HAP-1 (cell line): ENCODE measurements around the gene CAV1.
A peak's percentile ranks its signal among the peaks of the same experiment; 100 is the strongest.
"Not testable (repeated sequence)": the region's sequence is repeated elsewhere in the genome, so short reads cannot be mapped to it uniquely, and the experiment has no call there.

Experiments used
- DNase-seq, 2 experiments: peaks; one replicate each; pipeline ENCODE4 v3.0.0-alpha.2; 2016 to 2020; ENCODE audit warnings: low spot score in 2 of 2
- H3K27me3 ChIP-seq: fragments of 250-450 bp; sonication (Bioruptor Pico); 2 replicates; pipeline ENCODE4 v1.5.1; 2020; ENCODE audit warnings: low read depth, mild to moderate bottlenecking, moderate library complexity
- H3K36me3 ChIP-seq: fragments of 250-450 bp; sonication (Bioruptor Pico); replicated peaks from 2 replicates; pipeline ENCODE4 v1.5.1; 2020; ENCODE audit warnings: mild to moderate bottlenecking
- H3K4me1 ChIP-seq: fragments of 250-450 bp; sonication (Bioruptor Pico); 2 replicates; pipeline ENCODE4 v1.5.1; 2020; ENCODE audit warnings: mild to moderate bottlenecking
- H3K4me3 ChIP-seq: fragments of 250-450 bp; sonication (Bioruptor Pico); 2 replicates; pipeline ENCODE4 v1.5.1; 2020; ENCODE audit warnings: mild to moderate bottlenecking, moderate library complexity
- H3K9me3 ChIP-seq: fragments of 250-450 bp; sonication (Bioruptor Pico); 2 replicates; pipeline ENCODE4 v1.5.1; 2020; ENCODE audit warnings: mild to moderate bottlenecking, moderate library complexity
- in situ Hi-C: fragments of 300-500 bp; cut with MboI; formaldehyde crosslinking; loops from 3 replicates; pipeline ENCODE4 v1.14.3; 2020; ENCODE audit warnings: low sequenced_read_pairs, inconsistent platforms, mixed read lengths

CAV1 gene

GRCh38 chr7:116524609-116525297 lies at the start of gene CAV1:
TSS of gene CAV1 (plus strand) at chr7:116525036. CDS start at chr7:116525063, 27 bp downstream.
- in situ Hi-C loops = no loop called here
- no peaks in the 10 kb centered on the region for H3K36me3 ChIP-seq
- no peaks in the 10 kb centered on the region for H3K9me3 ChIP-seq
- H3K27me3 ChIP-seq = no peaks in the 10 kb centered on the region
- peak within 1 kb of the TSS; percentile 46 for H3K4me3 ChIP-seq
- DNase-seq = peak; percentile 42 to 68
- H3K4me1 ChIP-seq = peaks cover 22% of the 10 kb centered on the region

- H3K4me1 ChIP-seq = peaks cover 14% of the 10 kb centered on the region
- no peak overlapping the region for H3K4me3 ChIP-seq
- no peak for DNase-seq
- in situ Hi-C loops = no loop called here
- 0 out of 2 replicates have a peak, but pooled peaks cover 2% of the 10 kb centered on the region for H3K9me3 ChIP-seq
- H3K27me3 ChIP-seq = no peaks in the 10 kb centered on the region
- H3K36me3 ChIP-seq = no peaks in the 10 kb centered on the region
These were observed 47.2 kb upstream of the CAV1 start for GRCh38 chr7:116477625-116478024.

- Histone ChIP-seq H3K4me1 (peaks cover 14% of the 10 kb centered on the region), H3K36me3 (no peaks in the 10 kb centered on the region), H3K27me3 (no peaks in the 10 kb centered on the region), H3K4me3 (no peak overlapping the region), H3K9me3 (0 out of 2 replicates have a peak, but pooled peaks cover 2% of the 10 kb centered on the region)
- no peak for DNase-seq
- in situ Hi-C loops = no loop called here
These were observed 46.0 kb upstream of the CAV1 start for GRCh38 chr7:116478834-116479233.

GRCh38 chr7:116483271-116483942 lies 41.4 kb upstream of the CAV1 start:
- H3K4me3 ChIP-seq = no peak overlapping the region
- peaks cover 7% of the 10 kb centered on the region for H3K4me1 ChIP-seq
- no peaks in the 10 kb centered on the region for H3K27me3 ChIP-seq
- no peak for DNase-seq
- H3K9me3 ChIP-seq = no peaks in the 10 kb centered on the region
- in situ Hi-C loops = no loop called here
- no peaks in the 10 kb centered on the region for H3K36me3 ChIP-seq

GRCh38 chr7:116484389-116484788 lies 40.4 kb upstream of the CAV1 start:
- H3K36me3 ChIP-seq, H3K4me3 ChIP-seq, DNase-seq, H3K9me3 ChIP-seq, H3K27me3 ChIP-seq, H3K4me1 ChIP-seq, in situ Hi-C loops: not testable (repeated sequence)

GRCh38 chr7:116487907-116488521 lies 36.8 kb upstream of the CAV1 start:
- in situ Hi-C loops = no loop called here
- no peaks in the 10 kb centered on the region for H3K9me3 ChIP-seq

GRCh38 chr7:116490351-116490750 lies 34.5 kb upstream of the CAV1 start:
- in situ Hi-C loops = no loop called here
- H3K36me3 ChIP-seq = no peaks in the 10 kb centered on the region
- H3K27me3 ChIP-seq = no peaks in the 10 kb centered on the region
- peaks cover 7% of the 10 kb centered on the region for H3K4me1 ChIP-seq
- H3K9me3 ChIP-seq = no peaks in the 10 kb centered on the region
- no peak overlapping the region for H3K4me3 ChIP-seq
- DNase-seq = no peak

More at GRCh38 chr7:116487907-116488521, 36.8 kb upstream of the CAV1 start:
- no peak for DNase-seq
- Histone ChIP-seq H3K27me3 (no peaks in the 10 kb centered on the region), H3K36me3 (no peaks in the 10 kb centered on the region), H3K4me1 (peaks cover 7% of the 10 kb centered on the region), H3K4me3 (no peak overlapping the region)

- Histone ChIP-seq H3K4me1 (peaks cover 7% of the 10 kb centered on the region), H3K4me3 (no peak overlapping the region)
- in situ Hi-C loops = no loop called here
These were observed 32.8 kb upstream of the CAV1 start for GRCh38 chr7:116491887-116492653.

GRCh38 chr7:116492654-116493109 lies 32.2 kb upstream of the CAV1 start:
- no peaks in the 10 kb centered on the region for H3K36me3 ChIP-seq
- H3K4me1 ChIP-seq = peaks cover 3% of the 10 kb centered on the region
- no peak overlapping the region for H3K4me3 ChIP-seq
- no peak for DNase-seq
- in situ Hi-C loops = no loop called here
- no peaks in the 10 kb centered on the region for H3K27me3 ChIP-seq
- no peaks in the 10 kb centered on the region for H3K9me3 ChIP-seq

More at GRCh38 chr7:116491887-116492653, 32.8 kb upstream of the CAV1 start:
- H3K9me3 ChIP-seq = no peaks in the 10 kb centered on the region
- no peaks in the 10 kb centered on the region for H3K27me3 ChIP-seq
- H3K36me3 ChIP-seq = no peaks in the 10 kb centered on the region
- no peak for DNase-seq

- Histone ChIP-seq H3K4me3 (no peak overlapping the region), H3K36me3 (no peaks in the 10 kb centered on the region), H3K9me3 (no peaks in the 10 kb centered on the region), H3K4me1 (no peaks in the 10 kb centered on the region), H3K27me3 (no peaks in the 10 kb centered on the region)
- in situ Hi-C loops = no loop called here
- DNase-seq = no peak
These were observed 31.4 kb upstream of the CAV1 start for GRCh38 chr7:116493449-116493848.

GRCh38 chr7:116494472-116494871 lies 30.4 kb upstream of the CAV1 start:
- H3K4me1 ChIP-seq = 0 out of 2 replicates have a peak, but pooled peaks cover 4% of the 10 kb centered on the region
- DNase-seq = no peak
- H3K4me3 ChIP-seq = no peak overlapping the region
- no peaks in the 10 kb centered on the region for H3K27me3 ChIP-seq
- no peaks in the 10 kb centered on the region for H3K36me3 ChIP-seq
- no peaks in the 10 kb centered on the region for H3K9me3 ChIP-seq
- in situ Hi-C loops = no loop called here

GRCh38 chr7:116495736-116496135 lies 29.1 kb upstream of the CAV1 start:
- in situ Hi-C loops = no loop called here
- H3K36me3 ChIP-seq = no peaks in the 10 kb centered on the region
- H3K4me1 ChIP-seq = peaks cover 10% of the 10 kb centered on the region
- no peak for DNase-seq
- H3K4me3 ChIP-seq = no peak overlapping the region
- H3K9me3 ChIP-seq = no peaks in the 10 kb centered on the region
- no peaks in the 10 kb centered on the region for H3K27me3 ChIP-seq

GRCh38 chr7:116496653-116497052 lies 28.2 kb upstream of the CAV1 start:
- H3K36me3 ChIP-seq = no peaks in the 10 kb centered on the region
- in situ Hi-C loops = no loop called here
- H3K27me3 ChIP-seq = no peaks in the 10 kb centered on the region
- no peak for DNase-seq
- H3K4me3 ChIP-seq = no peak overlapping the region
- no peaks in the 10 kb centered on the region for H3K9me3 ChIP-seq
- peaks cover 10% of the 10 kb centered on the region for H3K4me1 ChIP-seq
